HG03575 (cell line): ENCODE results near the gene GPR176.
"Not testable (repeated sequence)": the region's sequence is repeated elsewhere in the genome, so short reads cannot be mapped to it uniquely, and the experiment has no call there.

Experiments
- ATAC-seq: cut with Tn5 transposase; IDR thresholded peaks from one replicate; pipeline ENCODE4 v1.9.1; 2021; ENCODE audit not compliant: unreplicated experiment, insufficient number of reproducible peaks, low FRiP score; ENCODE audit errors: extremely low read depth

GPR176 gene

GRCh38 chr15:39907216-39907615, 12.8 kb downstream of the GPR176 start:
- ATAC-seq, result no peak

- no peak for ATAC-seq
These were observed 16.0 kb downstream of the GPR176 start for GRCh38 chr15:39904115-39904514.

GRCh38 chr15:39898317-39898716, 21.7 kb downstream of the GPR176 start:
- no peak for ATAC-seq

- no peak for ATAC-seq
These were observed 23.2 kb downstream of the GPR176 start for GRCh38 chr15:39896846-39897245.

GRCh38 chr15:39896101-39896500, 24.0 kb downstream of the GPR176 start:
- no peak for ATAC-seq

GRCh38 chr15:39893051-39893450, 27.0 kb downstream of the GPR176 start:
- ATAC-seq, result not testable (repeated sequence)

GRCh38 chr15:39892418-39892817, 27.6 kb downstream of the GPR176 start:
- ATAC-seq, result no peak

- ATAC-seq, result no peak
These were observed 29.4 kb downstream of the GPR176 start for GRCh38 chr15:39890621-39891020.

- no peak for ATAC-seq
These were observed 30.5 kb downstream of the GPR176 start for GRCh38 chr15:39889601-39890000.

GRCh38 chr15:39888809-39889208, 31.3 kb downstream of the GPR176 start:
- no peak for ATAC-seq

- ATAC-seq, result no peak
These were observed 31.8 kb downstream of the GPR176 start for GRCh38 chr15:39888243-39888642.

GRCh38 chr15:39887832-39888231, 32.2 kb downstream of the GPR176 start:
- no peak for ATAC-seq

GRCh38 chr15:39887211-39887610, 32.9 kb downstream of the GPR176 start:
- ATAC-seq, result no peak

- ATAC-seq, result no peak
These were observed 33.6 kb downstream of the GPR176 start for GRCh38 chr15:39886418-39886817.

- ATAC-seq, result no peak
These were observed 34.8 kb downstream of the GPR176 start for GRCh38 chr15:39885099-39885777.

- no peak for ATAC-seq
These were observed 35.7 kb downstream of the GPR176 start for GRCh38 chr15:39884351-39884750.

GRCh38 chr15:39882602-39883001, 37.5 kb downstream of the GPR176 start:
- ATAC-seq, result no peak

GRCh38 chr15:39881790-39882189, 38.3 kb downstream of the GPR176 start:
- ATAC-seq, result no peak

GRCh38 chr15:39880718-39881387, 39.2 kb downstream of the GPR176 start:
- no peak for ATAC-seq

GRCh38 chr15:39878406-39878785, 41.7 kb downstream of the GPR176 start:
- ATAC-seq, result no peak
